B cell (primary cell): Measurements from ENCODE around the gene LAMTOR2. TPM values are rescaled to one million over a fixed set of nuclear protein-coding genes. Genes with fewer than 3 reads are reported as not detected.

Experiments
- ATAC-seq: fragments of 200-7000 bp; cut with Tn5 transposase; one replicate; pipeline ENCODE4 v1.10.0; 2021; ENCODE audit warnings: low read depth, mild to moderate bottlenecking, moderate number of reproducible peaks, moderate library complexity
- CTCF ChIA-PET: fragments of 350-600 bp; sonication (Branson Sonifier 250); formaldehyde crosslinking; loops from one replicate; lab custom pipeline; 2021; ENCODE audit warnings: antibody characterized with exemption, inconsistent platforms; lab: Charles Lee
- POLR2A ChIA-PET: fragments of 350-600 bp; sonication (Branson Sonifier 250); formaldehyde crosslinking; loops from one replicate; lab custom pipeline; 2021; ENCODE audit warnings: antibody characterized with exemption; lab: Charles Lee
- DNase-seq: peaks from one replicate; pipeline ENCODE4 v3.0.0; 2013
- H2AFZ ChIP-seq: 2 replicates; pipeline ENCODE4 v1.6.1; 2012; ENCODE audit warnings: mild to moderate bottlenecking, low read depth, low read length; ENCODE audit not compliant: insufficient read depth, poor library complexity, severe bottlenecking
- H3K27ac ChIP-seq, 2 donors: 1 replicate in 1 of 2; 2 replicates in 1 of 2; pipeline ENCODE4 v1.5.1; 2012 to 2013; ENCODE audit warnings: low read length in 2 of 2, mild to moderate bottlenecking in 2 of 2, moderate library complexity in 1 of 2
- H3K27me3 ChIP-seq, 4 experiments: fragments of 200-600 bp in 1 of 4; sonication (generic) in 1 of 4; replicated peaks in 1 of 4; 1 replicate in 2 of 4; 2 replicates in 2 of 4; pipeline versions ENCODE4 v1.6.1 to v1.7.0; 2013 to 2016; ENCODE audit warnings: low read length in 3 of 4, mild to moderate bottlenecking in 2 of 4, mixed read lengths in 1 of 4, moderate library complexity in 1 of 4; ENCODE audit not compliant: insufficient read depth in 4 of 4, control insufficient read depth in 3 of 4; ENCODE audit errors: control extremely low read depth in 1 of 4
- H3K36me3 ChIP-seq, 2 experiments: replicated peaks in 1 of 2; 1 replicate in 1 of 2; 2 replicates in 1 of 2; pipeline versions ENCODE4 v1.6.1 to v1.7.1; 2013; ENCODE audit warnings: low read length in 1 of 2; ENCODE audit not compliant: insufficient read depth in 2 of 2, control insufficient read depth in 1 of 2; ENCODE audit errors: control extremely low read depth in 1 of 2, extremely low read depth in 1 of 2
- H3K4me1 ChIP-seq, 2 donors: fragments of 200-600 bp in 1 of 2; sonication (generic) in 1 of 2; 1 replicate in 1 of 2; 2 replicates in 1 of 2; pipeline versions ENCODE4 v1.5.1 to v1.6.1; 2013 to 2017; ENCODE audit warnings: low read length in 2 of 2; ENCODE audit not compliant: control insufficient read depth in 2 of 2, insufficient read depth in 2 of 2
- H3K4me2 ChIP-seq: replicated peaks from 2 replicates; pipeline ENCODE3; 2012; ENCODE audit warnings: mild to moderate bottlenecking, low read depth, low read length; ENCODE audit not compliant: poor library complexity, severe bottlenecking
- H3K4me3 ChIP-seq, 5 experiments: fragments of 200-600 bp in 1 of 5; sonication (generic) in 1 of 5; 1 replicate in 3 of 5; 2 replicates in 2 of 5; pipeline versions ENCODE4 v1.5.1 to v1.7.0; 2011 to 2016; ENCODE audit warnings: low read length in 4 of 5, mild to moderate bottlenecking in 4 of 5, low read depth in 2 of 5, control low read depth in 1 of 5, moderate library complexity in 1 of 5; ENCODE audit not compliant: insufficient read depth in 1 of 5; ENCODE audit errors: control extremely low read depth in 1 of 5, extremely low read depth in 1 of 5
- H3K79me2 ChIP-seq: fragments of 200-600 bp; sonication (generic); one replicate; pipeline ENCODE4 v1.6.0; 2016; ENCODE audit warnings: low read length; ENCODE audit not compliant: control insufficient read depth, insufficient read depth
- H3K9ac ChIP-seq: fragments of 200-600 bp; sonication (generic); 2 replicates; pipeline ENCODE4 v1.6.1; 2017; ENCODE audit warnings: mild to moderate bottlenecking, low read length, moderate library complexity
- H3K9me3 ChIP-seq, 3 donors: one replicate each; pipeline versions ENCODE4 v1.6.1 to v1.7.1; 2013; ENCODE audit warnings: low read length in 2 of 3; ENCODE audit not compliant: control insufficient read depth in 2 of 3, insufficient read depth in 1 of 3; ENCODE audit errors: control extremely low read depth in 1 of 3
- H4K20me1 ChIP-seq: 2 replicates; pipeline ENCODE4 v1.6.0; 2012; ENCODE audit warnings: mild to moderate bottlenecking, low read length; ENCODE audit not compliant: insufficient read depth, control insufficient read depth, poor library complexity, severe bottlenecking
- H3K27ac Mint-ChIP-seq: one replicate; pipeline ENCODE4 v1.8.0; 2021; ENCODE audit warnings: mixed read lengths
- H3K27me3 Mint-ChIP-seq: one replicate; pipeline ENCODE4 v1.8.0; 2021; ENCODE audit warnings: mixed read lengths
- H3K4me1 Mint-ChIP-seq: one replicate; pipeline ENCODE4 v1.8.0; 2021; ENCODE audit warnings: mixed read lengths
- H3K4me3 Mint-ChIP-seq: one replicate; pipeline ENCODE4 v1.8.0; 2021; ENCODE audit warnings: mixed read lengths
- H3K9me3 Mint-ChIP-seq: one replicate; pipeline ENCODE4 v1.8.0; 2022; ENCODE audit warnings: mixed read lengths; ENCODE audit not compliant: insufficient read depth
- EZH2 ChIP-seq: IDR thresholded peaks from 2 replicates; pipeline ENCODE4 v1.6.1; 2012; ENCODE audit warnings: borderline replicate concordance, low read depth, mild to moderate bottlenecking, moderate library complexity, low read length; ENCODE audit not compliant: insufficient read depth, poor library complexity, severe bottlenecking
- WGBS: methylation state at CpG from one replicate; pipeline ENCODE4 v1.1.5; 2013; ENCODE audit warnings: missing lambda C conversion rate; ENCODE audit not compliant: insufficient coverage; 5-methylcytosine and 5-hydroxymethylcytosine counted together
- intact Hi-C: fragments of 100-400 bp; cut with micrococcal nuclease; formaldehyde crosslinking; loops from one replicate; pipeline ENCODE4 v1.10.0; 2022
- polyA plus RNA-seq: library from polyadenylated mRNA; depleted of rRNA; stranded (reverse); fragments of >200 nt; gene quantifications from 2 replicates; pipeline ENCODE4 v1.2.3, GENCODE V29; 2012
- total RNA-seq, 2 donors: library from RNA; stranded (reverse); fragments of 120-200 nt in 1 of 2; gene quantifications; 1 replicate in 1 of 2; 2 replicates in 1 of 2; pipeline versions ENCODE4 v1.2.3 to v1.2.4, GENCODE V29; 2013 to 2022
- TF ChIP-seq, protein P1 (sequence below): fragments of 200-600 bp; IDR thresholded peaks from one replicate; pipeline ENCODE4 v1.8.0; 2022; ENCODE audit warnings: antibody characterized with exemption, mild to moderate bottlenecking

Gene LAMTOR2
- total and polyA plus RNA-seq, 2 donors (not counting 1 experiment from before 2014, with no cell fraction given): 31.5 to 55.9 TPM

DNA sequence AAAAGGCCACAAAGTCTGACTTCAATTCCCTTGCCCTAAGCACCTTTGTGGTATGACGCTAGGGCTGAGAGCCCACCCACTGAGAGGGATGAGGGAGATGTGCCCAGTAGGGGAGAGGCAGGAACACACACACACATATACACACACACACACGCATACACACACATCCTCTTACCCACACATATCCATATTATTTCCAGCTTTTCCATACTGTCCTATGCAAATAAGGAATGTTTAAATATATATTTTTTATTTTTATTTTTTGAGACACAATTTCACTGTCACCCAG is 9.4 kb downstream of the LAMTOR2 start:
- Mint-ChIP-seq H3K9me3 (no peaks in the 10 kb centered on the region), H3K4me1 (no peaks in the 10 kb centered on the region), H3K27ac (no peak overlapping the region), H3K4me3 (no peak overlapping the region), H3K27me3 (no peaks in the 10 kb centered on the region)
- no peak overlapping the region for H3K27ac ChIP-seq
- H3K36me3 ChIP-seq: no peaks in the 10 kb centered on the region
- no peaks in the 10 kb centered on the region for H3K27me3 ChIP-seq
- DNase-seq (no peak), ATAC-seq (no peak)
- no CpG with 5 or more reads among the region's 2 CpGs for WGBS
- H3K4me2 ChIP-seq: no peak overlapping the region
- H4K20me1 ChIP-seq: no peaks in the 10 kb centered on the region
- H2AFZ ChIP-seq: no peak overlapping the region
- TF ChIP-seq, protein P1, sequence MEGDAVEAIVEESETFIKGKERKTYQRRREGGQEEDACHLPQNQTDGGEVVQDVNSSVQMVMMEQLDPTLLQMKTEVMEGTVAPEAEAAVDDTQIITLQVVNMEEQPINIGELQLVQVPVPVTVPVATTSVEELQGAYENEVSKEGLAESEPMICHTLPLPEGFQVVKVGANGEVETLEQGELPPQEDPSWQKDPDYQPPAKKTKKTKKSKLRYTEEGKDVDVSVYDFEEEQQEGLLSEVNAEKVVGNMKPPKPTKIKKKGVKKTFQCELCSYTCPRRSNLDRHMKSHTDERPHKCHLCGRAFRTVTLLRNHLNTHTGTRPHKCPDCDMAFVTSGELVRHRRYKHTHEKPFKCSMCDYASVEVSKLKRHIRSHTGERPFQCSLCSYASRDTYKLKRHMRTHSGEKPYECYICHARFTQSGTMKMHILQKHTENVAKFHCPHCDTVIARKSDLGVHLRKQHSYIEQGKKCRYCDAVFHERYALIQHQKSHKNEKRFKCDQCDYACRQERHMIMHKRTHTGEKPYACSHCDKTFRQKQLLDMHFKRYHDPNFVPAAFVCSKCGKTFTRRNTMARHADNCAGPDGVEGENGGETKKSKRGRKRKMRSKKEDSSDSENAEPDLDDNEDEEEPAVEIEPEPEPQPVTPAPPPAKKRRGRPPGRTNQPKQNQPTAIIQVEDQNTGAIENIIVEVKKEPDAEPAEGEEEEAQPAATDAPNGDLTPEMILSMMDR: no peak
- no peak for TF ChIP-seq EZH2
- CTCF ChIA-PET: interaction anchor here (1.0 to 1.1 kb wide), 2 partner anchors 66 to 182 kb away, joined by 3 to 5 read pairs; no protein-coding TSS in a partner anchor
- no peak overlapping the region for H3K9ac ChIP-seq
- no peaks in the 10 kb centered on the region for H3K9me3 ChIP-seq
- no peaks in the 10 kb centered on the region for H3K4me1 ChIP-seq
- intact Hi-C loops: no loop called here
- H3K79me2 ChIP-seq: no peaks in the 10 kb centered on the region
- POLR2A ChIA-PET: no interaction called here
- no peak overlapping the region for H3K4me3 ChIP-seq

DNA sequence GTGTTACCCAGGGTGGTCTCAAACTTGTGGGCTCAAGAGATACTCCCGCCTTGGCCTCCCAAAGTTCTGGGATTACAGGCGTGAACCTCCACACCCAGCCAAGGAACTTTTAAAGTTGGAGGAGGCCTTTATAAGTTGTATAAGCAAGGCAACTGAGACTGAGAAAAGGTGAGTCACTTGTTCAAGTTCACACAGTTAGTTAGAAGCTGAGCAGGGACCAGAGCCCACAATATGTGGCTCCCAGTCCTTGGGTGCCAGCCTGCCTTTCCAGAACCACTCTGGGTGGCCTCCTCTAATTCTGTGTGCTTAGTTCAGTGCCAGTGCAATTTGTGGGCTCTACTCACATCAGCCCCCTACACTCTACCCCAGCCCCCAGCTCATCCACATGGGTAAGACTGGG is 10.0 kb downstream of the LAMTOR2 start:
- H3K4me3 Mint-ChIP-seq: no peak overlapping the region
- Histone ChIP-seq H3K79me2 (no peaks in the 10 kb centered on the region), H3K4me1 (no peaks in the 10 kb centered on the region), H3K4me3 (no peak overlapping the region), H2AFZ (no peak overlapping the region), H3K9ac (no peak overlapping the region), H3K36me3 (no peaks in the 10 kb centered on the region), H3K9me3 (no peaks in the 10 kb centered on the region), H3K27ac (no peak overlapping the region), H3K4me2 (no peak overlapping the region), H3K27me3 (peaks cover 0 to under 1% (median 0%) of the 10 kb centered on the region in 4 experiments), H4K20me1 (no peaks in the 10 kb centered on the region)
- no peaks in the 10 kb centered on the region for H3K4me1 Mint-ChIP-seq
- no peaks in the 10 kb centered on the region for H3K27me3 Mint-ChIP-seq
- intact Hi-C loops: loop anchor here (5.0 kb wide), 1 partner anchor 132 kb away; the partner anchor contains the start of gene KHDC4
- ChIA-PET CTCF (interaction anchor here (0.5 to 1.5 kb wide), 3 partner anchors 29 to 128 kb away, joined by 3 to 5 read pairs (median 3); no protein-coding TSS in a partner anchor), POLR2A (no interaction called here)
- H3K27ac Mint-ChIP-seq: no peak overlapping the region
- TF ChIP-seq, protein P1: no peak
- TF ChIP-seq EZH2: no peak
- DNase-seq (no peak), ATAC-seq (no peak)
- WGBS: 100% methylated on average over 1 of the region's 2 CpGs
- no peaks in the 10 kb centered on the region for H3K9me3 Mint-ChIP-seq
